A549 (cell line): Measurements from ENCODE around the gene UPB1.

Experiments used
- BHLHE40 ChIP-seq: IDR thresholded peaks from 2 replicates; pipeline ENCODE4 v1.6.1; 2012; ENCODE audit warnings: low read depth, low read length, inconsistent platforms
- POLR2A ChIP-seq: IDR thresholded peaks from 2 replicates; pipeline ENCODE4 v1.6.1; 2012; ENCODE audit warnings: mild to moderate bottlenecking, low read length
- ZSCAN20 ChIP-seq: fragments of 250-450 bp; sonication (Bioruptor Pico); IDR thresholded peaks from 2 replicates; pipeline ENCODE4 v1.8.0; 2022; ENCODE audit warnings: mild to moderate bottlenecking, moderate library complexity
- TF ChIP-seq, protein P1 (sequence below): fragments of 450-650 bp; IDR thresholded peaks from 2 replicates; pipeline ENCODE4 v1.6.1; 2014; ENCODE audit warnings: antibody characterized with exemption
- TF ChIP-seq, protein P2 (sequence below): fragments of >200 bp; sonication (Bioruptor Twin); formaldehyde crosslinking; IDR thresholded peaks from 3 replicates; pipeline ENCODE4 v1.5.1; 2016
- TF ChIP-seq, protein P3 (sequence below): fragments of 200-600 bp; sonication (generic); IDR thresholded peaks from 2 replicates; pipeline ENCODE4 v1.6.1; 2016; ENCODE audit warnings: antibody characterized with exemption, mild to moderate bottlenecking, moderate library complexity

DNA sequence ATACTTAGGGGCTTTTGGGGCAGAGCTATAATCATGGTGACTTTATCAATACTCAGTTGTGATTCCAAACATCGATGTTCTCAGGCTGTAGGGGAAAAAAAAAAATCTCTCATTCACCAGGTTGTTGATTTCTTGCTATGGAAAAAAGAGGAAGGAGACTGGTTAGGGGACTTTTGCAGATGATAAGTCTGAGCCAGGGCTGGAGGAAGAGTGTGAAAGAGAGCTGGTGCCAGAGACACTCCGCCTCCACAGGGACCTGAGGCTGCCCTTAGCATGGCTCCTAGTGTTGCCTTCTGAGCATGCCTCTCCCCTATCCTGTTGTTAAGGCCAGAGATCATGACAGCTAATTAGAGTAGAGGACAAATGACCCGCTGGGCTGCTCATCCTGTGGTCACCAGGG, 16.9 kb downstream of the UPB1 start:
- TF ChIP-seq ZSCAN20 (CRISPR knock-in tag) (no peak), POLR2A (no peak), BHLHE40 (no peak)
- TF ChIP-seq, protein P1, sequence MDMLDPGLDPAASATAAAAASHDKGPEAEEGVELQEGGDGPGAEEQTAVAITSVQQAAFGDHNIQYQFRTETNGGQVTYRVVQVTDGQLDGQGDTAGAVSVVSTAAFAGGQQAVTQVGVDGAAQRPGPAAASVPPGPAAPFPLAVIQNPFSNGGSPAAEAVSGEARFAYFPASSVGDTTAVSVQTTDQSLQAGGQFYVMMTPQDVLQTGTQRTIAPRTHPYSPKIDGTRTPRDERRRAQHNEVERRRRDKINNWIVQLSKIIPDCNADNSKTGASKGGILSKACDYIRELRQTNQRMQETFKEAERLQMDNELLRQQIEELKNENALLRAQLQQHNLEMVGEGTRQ, result no peak
- TF ChIP-seq, protein P2, sequence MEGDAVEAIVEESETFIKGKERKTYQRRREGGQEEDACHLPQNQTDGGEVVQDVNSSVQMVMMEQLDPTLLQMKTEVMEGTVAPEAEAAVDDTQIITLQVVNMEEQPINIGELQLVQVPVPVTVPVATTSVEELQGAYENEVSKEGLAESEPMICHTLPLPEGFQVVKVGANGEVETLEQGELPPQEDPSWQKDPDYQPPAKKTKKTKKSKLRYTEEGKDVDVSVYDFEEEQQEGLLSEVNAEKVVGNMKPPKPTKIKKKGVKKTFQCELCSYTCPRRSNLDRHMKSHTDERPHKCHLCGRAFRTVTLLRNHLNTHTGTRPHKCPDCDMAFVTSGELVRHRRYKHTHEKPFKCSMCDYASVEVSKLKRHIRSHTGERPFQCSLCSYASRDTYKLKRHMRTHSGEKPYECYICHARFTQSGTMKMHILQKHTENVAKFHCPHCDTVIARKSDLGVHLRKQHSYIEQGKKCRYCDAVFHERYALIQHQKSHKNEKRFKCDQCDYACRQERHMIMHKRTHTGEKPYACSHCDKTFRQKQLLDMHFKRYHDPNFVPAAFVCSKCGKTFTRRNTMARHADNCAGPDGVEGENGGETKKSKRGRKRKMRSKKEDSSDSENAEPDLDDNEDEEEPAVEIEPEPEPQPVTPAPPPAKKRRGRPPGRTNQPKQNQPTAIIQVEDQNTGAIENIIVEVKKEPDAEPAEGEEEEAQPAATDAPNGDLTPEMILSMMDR, result no peak
- TF ChIP-seq, protein P3, sequence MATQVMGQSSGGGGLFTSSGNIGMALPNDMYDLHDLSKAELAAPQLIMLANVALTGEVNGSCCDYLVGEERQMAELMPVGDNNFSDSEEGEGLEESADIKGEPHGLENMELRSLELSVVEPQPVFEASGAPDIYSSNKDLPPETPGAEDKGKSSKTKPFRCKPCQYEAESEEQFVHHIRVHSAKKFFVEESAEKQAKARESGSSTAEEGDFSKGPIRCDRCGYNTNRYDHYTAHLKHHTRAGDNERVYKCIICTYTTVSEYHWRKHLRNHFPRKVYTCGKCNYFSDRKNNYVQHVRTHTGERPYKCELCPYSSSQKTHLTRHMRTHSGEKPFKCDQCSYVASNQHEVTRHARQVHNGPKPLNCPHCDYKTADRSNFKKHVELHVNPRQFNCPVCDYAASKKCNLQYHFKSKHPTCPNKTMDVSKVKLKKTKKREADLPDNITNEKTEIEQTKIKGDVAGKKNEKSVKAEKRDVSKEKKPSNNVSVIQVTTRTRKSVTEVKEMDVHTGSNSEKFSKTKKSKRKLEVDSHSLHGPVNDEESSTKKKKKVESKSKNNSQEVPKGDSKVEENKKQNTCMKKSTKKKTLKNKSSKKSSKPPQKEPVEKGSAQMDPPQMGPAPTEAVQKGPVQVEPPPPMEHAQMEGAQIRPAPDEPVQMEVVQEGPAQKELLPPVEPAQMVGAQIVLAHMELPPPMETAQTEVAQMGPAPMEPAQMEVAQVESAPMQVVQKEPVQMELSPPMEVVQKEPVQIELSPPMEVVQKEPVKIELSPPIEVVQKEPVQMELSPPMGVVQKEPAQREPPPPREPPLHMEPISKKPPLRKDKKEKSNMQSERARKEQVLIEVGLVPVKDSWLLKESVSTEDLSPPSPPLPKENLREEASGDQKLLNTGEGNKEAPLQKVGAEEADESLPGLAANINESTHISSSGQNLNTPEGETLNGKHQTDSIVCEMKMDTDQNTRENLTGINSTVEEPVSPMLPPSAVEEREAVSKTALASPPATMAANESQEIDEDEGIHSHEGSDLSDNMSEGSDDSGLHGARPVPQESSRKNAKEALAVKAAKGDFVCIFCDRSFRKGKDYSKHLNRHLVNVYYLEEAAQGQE, result no peak
